ENCODE data around the gene GNAO1.

GNAO1 gene

GRCh38 chr16:56191156-56191815 lies at the start of gene GNAO1:
TSS of gene GNAO1 (plus strand) at chr16:56191489. CDS start at chr16:56192236, 747 bp downstream.
- H3K36me3 ChIP-seq (replicated peaks), result no peaks in the 10 kb centered on the region
- peaks cover 3% of the 10 kb centered on the region; the same call in 1 of the 2 replicates for H3K4me1 ChIP-seq
- no peaks in the 10 kb centered on the region for H3K9me3 ChIP-seq
- DNase-seq (ENCODE audit: low spot score in 2 of 2), result peak; percentile 71 to 80
- peak within 1 kb of the TSS; percentile 50 for H3K4me3 ChIP-seq
- H3K27me3 ChIP-seq (ENCODE audit: low read depth), result peaks cover 49% of the 10 kb centered on the region
- in situ Hi-C loops (cut with MboI; ENCODE audit: low sequenced_read_pairs), result no loop called here

GRCh38 chr16:56143666-56144065 lies 47.6 kb upstream of the GNAO1 start:
- in situ Hi-C loops (cut with MboI; ENCODE audit: low sequenced_read_pairs), result no loop called here
- no peak for DNase-seq (ENCODE audit: low spot score in 2 of 2)
- no peaks in the 10 kb centered on the region for H3K9me3 ChIP-seq

DNA sequence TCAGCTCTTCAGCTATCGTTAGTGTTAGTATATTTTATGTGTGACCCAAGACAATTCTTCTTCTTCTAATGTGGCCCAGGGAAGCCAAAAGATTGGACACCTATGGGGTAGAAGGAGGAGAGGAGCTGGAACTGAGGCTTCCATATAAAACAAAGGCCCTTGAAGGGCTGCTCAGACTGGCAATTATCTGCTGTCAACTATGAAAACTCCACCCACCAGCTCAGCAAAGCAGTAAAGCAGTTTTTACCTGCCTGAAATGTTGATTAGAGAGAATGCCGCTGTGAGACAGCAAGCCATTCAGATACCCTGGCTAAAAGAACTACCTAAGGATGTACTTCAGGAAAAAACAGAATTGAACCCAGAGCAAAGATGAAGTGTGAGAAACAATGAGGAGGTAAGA lies 45.9 kb upstream of the GNAO1 start:
- peaks cover 5% of the 10 kb centered on the region for H3K27me3 ChIP-seq (ENCODE audit: low read depth)
- H3K4me3 ChIP-seq, result no peak overlapping the region
- in situ Hi-C loops (cut with MboI; ENCODE audit: low sequenced_read_pairs), result no loop called here
- no peaks in the 10 kb centered on the region for H3K9me3 ChIP-seq
- no peak for DNase-seq (ENCODE audit: low spot score in 2 of 2)
- H3K36me3 ChIP-seq (replicated peaks), result no peaks in the 10 kb centered on the region
- H3K4me1 ChIP-seq, result no peaks in the 10 kb centered on the region

More at GRCh38 chr16:56143666-56144065, 47.6 kb upstream of the GNAO1 start:
- H3K36me3 ChIP-seq (replicated peaks), result no peaks in the 10 kb centered on the region
- H3K4me3 ChIP-seq, result no peak overlapping the region
- H3K27me3 ChIP-seq (ENCODE audit: low read depth), result peaks cover 5% of the 10 kb centered on the region
- no peaks in the 10 kb centered on the region for H3K4me1 ChIP-seq

GRCh38 chr16:56151621-56152020 lies 39.7 kb upstream of the GNAO1 start:
- DNase-seq (ENCODE audit: low spot score in 2 of 2), result no peak
- in situ Hi-C loops (cut with MboI; ENCODE audit: low sequenced_read_pairs), result no loop called here
- no peaks in the 10 kb centered on the region for H3K4me1 ChIP-seq
- no peaks in the 10 kb centered on the region for H3K9me3 ChIP-seq
- peaks cover under 1% of the 10 kb centered on the region; the same call in 1 of the 2 replicates for H3K27me3 ChIP-seq (ENCODE audit: low read depth)
- H3K36me3 ChIP-seq (replicated peaks), result no peaks in the 10 kb centered on the region
- H3K4me3 ChIP-seq, result no peak overlapping the region

DNA sequence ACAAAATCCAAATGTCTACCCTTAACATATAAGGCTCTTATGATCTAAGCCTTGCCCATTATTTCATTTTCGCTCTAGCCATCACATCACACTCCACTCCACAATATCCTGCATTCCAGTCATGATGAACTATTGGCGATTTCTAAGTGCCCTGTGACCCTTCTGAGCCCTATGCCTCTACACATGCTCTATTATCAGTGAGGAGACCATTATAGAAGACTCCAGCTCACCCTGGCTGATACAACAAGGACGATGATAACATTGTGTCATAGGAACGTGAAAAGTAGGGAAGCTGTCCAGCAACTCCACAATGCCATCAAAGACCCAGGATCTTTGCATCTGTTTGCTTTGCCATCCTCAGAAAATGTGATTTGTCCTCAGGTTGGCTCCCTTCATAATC lies 29.6 kb upstream of the GNAO1 start:
- Histone ChIP-seq H3K4me3 (no peak overlapping the region), H3K27me3 (ENCODE audit: low read depth) (no peaks in the 10 kb centered on the region), H3K9me3 (no peaks in the 10 kb centered on the region), H3K36me3 (replicated peaks) (no peaks in the 10 kb centered on the region), H3K4me1 (no peaks in the 10 kb centered on the region)
- in situ Hi-C loops (cut with MboI; ENCODE audit: low sequenced_read_pairs), result no loop called here
- no peak for DNase-seq (ENCODE audit: low spot score in 2 of 2)

DNA sequence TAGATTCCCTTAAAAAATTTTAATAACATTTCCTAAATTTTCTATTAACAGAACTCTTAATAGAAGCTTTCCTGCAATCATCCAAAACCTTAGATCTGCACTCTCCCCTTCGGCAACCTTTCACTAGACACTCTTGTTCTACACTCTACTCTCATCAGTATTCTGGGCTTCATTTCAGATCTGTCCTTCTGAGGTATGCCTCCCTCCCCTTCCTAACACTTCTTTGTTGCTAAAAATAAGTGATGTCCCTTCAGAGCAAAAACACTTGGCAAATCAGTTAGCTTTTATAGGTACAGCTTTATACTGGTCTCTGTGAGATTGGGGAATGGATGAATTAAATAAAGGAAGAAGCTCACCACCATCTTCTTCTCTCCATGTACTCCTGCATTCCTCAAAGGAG lies 28.2 kb upstream of the GNAO1 start:
- in situ Hi-C loops (cut with MboI; ENCODE audit: low sequenced_read_pairs), result no loop called here
- no peaks in the 10 kb centered on the region for H3K9me3 ChIP-seq
- no peaks in the 10 kb centered on the region for H3K36me3 ChIP-seq (replicated peaks)
- H3K27me3 ChIP-seq (ENCODE audit: low read depth), result no peaks in the 10 kb centered on the region
- no peak for DNase-seq (ENCODE audit: low spot score in 2 of 2)
- H3K4me3 ChIP-seq, result no peak overlapping the region
- no peaks in the 10 kb centered on the region for H3K4me1 ChIP-seq

- Histone ChIP-seq H3K4me3 (no peak overlapping the region), H3K36me3 (replicated peaks) (no peaks in the 10 kb centered on the region), H3K4me1 (no peaks in the 10 kb centered on the region), H3K9me3 (no peaks in the 10 kb centered on the region), H3K27me3 (ENCODE audit: low read depth) (no peaks in the 10 kb centered on the region)
- in situ Hi-C loops (cut with MboI; ENCODE audit: low sequenced_read_pairs), result no loop called here
- DNase-seq (ENCODE audit: low spot score in 2 of 2), result no peak
Observed at GRCh38 chr16:56163938-56164337, 27.4 kb upstream of the GNAO1 start.

GRCh38 chr16:56164636-56165035 lies 26.7 kb upstream of the GNAO1 start:
- no peaks in the 10 kb centered on the region for H3K9me3 ChIP-seq
- no peaks in the 10 kb centered on the region for H3K27me3 ChIP-seq (ENCODE audit: low read depth)
- in situ Hi-C loops (cut with MboI; ENCODE audit: low sequenced_read_pairs), result no loop called here
- no peak overlapping the region for H3K4me3 ChIP-seq
- no peak for DNase-seq (ENCODE audit: low spot score in 2 of 2)
- H3K36me3 ChIP-seq (replicated peaks), result no peaks in the 10 kb centered on the region
- no peaks in the 10 kb centered on the region for H3K4me1 ChIP-seq

- in situ Hi-C loops (cut with MboI; ENCODE audit: low sequenced_read_pairs), result no loop called here
- no peaks in the 10 kb centered on the region for H3K4me1 ChIP-seq
- no peaks in the 10 kb centered on the region for H3K36me3 ChIP-seq (replicated peaks)
- no peak for DNase-seq (ENCODE audit: low spot score in 2 of 2)
- peaks cover 3% of the 10 kb centered on the region; the same call in 1 of the 2 replicates for H3K27me3 ChIP-seq (ENCODE audit: low read depth)
- no peaks in the 10 kb centered on the region for H3K9me3 ChIP-seq
- no peak overlapping the region for H3K4me3 ChIP-seq
Observed at GRCh38 chr16:56174411-56174810, 16.9 kb upstream of the GNAO1 start.

DNA sequence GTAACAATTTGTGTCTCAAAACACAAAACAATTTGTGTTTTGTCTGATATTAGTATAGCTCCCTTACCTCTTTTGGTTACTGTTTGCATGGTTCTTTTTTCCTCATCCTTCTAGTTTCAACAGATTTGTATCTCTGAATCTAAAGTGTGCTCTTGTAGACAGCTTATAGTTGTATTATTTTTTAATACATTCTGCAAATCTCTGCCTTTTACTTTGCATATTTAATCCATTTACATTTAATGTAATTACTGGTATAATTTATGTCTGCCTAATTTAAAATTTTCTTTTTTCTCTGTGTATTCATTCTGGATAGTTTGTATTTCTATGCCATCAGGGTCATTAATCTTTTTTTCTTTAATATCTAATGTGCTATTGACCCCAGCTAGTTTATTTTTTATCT lies 9.9 kb upstream of the GNAO1 start:
- Histone ChIP-seq H3K27me3 (ENCODE audit: low read depth) (peaks cover 15% of the 10 kb centered on the region), H3K4me1 (no peaks in the 10 kb centered on the region), H3K36me3 (replicated peaks) (no peaks in the 10 kb centered on the region), H3K4me3 (no peak overlapping the region), H3K9me3 (no peaks in the 10 kb centered on the region)
- no peak for DNase-seq (ENCODE audit: low spot score in 2 of 2)
- in situ Hi-C loops (cut with MboI; ENCODE audit: low sequenced_read_pairs), result no loop called here

DNA sequence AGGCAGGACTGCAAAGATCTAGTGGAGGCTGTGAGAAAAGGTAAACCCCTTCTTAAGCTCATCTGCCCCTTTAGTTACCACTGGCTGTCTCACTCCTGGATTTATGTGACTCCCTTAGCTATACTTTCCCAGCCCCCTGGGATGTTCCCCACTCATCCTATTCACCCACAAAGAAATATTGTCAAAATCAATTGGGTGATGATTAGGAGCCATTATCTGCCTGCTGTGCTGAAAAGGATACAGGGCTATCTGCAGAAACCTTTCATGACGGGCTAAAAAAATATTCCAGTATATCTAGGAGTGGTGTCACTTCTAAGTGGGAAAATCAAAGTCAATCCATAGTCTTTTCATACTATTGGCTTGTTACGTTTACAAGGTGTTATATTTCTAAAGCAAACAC lies 8.0 kb upstream of the GNAO1 start:
- DNase-seq (ENCODE audit: low spot score in 2 of 2), result no peak
- in situ Hi-C loops (cut with MboI; ENCODE audit: low sequenced_read_pairs), result no loop called here
- Histone ChIP-seq H3K27me3 (ENCODE audit: low read depth) (peaks cover 33% of the 10 kb centered on the region), H3K4me1 (no peaks in the 10 kb centered on the region), H3K9me3 (no peaks in the 10 kb centered on the region), H3K4me3 (no peak overlapping the region), H3K36me3 (replicated peaks) (no peaks in the 10 kb centered on the region)

GRCh38 chr16:56190048-56190676 lies 1.1 kb upstream of the GNAO1 start:
- no peak for DNase-seq (ENCODE audit: low spot score in 2 of 2)
- peaks cover 52% of the 10 kb centered on the region for H3K27me3 ChIP-seq (ENCODE audit: low read depth)
- H3K4me1 ChIP-seq, result peaks cover 3% of the 10 kb centered on the region; the same call in 1 of the 2 replicates
- in situ Hi-C loops (cut with MboI; ENCODE audit: low sequenced_read_pairs), result no loop called here
- no peaks in the 10 kb centered on the region for H3K36me3 ChIP-seq (replicated peaks)
- peak overlapping the region; percentile 41 for H3K4me3 ChIP-seq
- no peaks in the 10 kb centered on the region for H3K9me3 ChIP-seq

DNA sequence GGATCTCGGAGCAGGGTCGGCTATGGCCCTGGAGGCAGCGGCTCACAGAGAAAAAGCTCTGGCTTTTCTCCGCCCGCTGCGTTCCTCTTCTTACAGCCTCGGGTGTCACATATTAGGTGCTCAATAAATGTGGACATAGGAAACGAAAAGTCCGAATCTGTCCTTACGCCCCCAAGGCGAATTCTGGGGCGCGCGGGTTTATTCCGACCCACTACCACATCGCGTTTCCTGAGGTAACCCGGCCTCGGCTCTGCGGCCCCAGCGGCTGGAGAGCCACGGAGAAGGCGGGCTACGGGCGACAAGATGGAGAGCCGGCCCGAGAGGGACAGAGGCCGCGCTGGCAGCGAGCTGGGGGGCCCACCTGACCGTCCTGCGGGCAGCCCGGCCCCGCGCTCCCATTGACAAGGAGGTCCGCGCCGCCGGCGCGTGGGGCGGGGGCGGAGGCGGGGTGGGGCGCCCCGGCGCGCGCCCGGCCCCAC lies 573 bp upstream of the GNAO1 start:
- H3K27me3 ChIP-seq (ENCODE audit: low read depth), result peaks cover 49% of the 10 kb centered on the region

DNA sequence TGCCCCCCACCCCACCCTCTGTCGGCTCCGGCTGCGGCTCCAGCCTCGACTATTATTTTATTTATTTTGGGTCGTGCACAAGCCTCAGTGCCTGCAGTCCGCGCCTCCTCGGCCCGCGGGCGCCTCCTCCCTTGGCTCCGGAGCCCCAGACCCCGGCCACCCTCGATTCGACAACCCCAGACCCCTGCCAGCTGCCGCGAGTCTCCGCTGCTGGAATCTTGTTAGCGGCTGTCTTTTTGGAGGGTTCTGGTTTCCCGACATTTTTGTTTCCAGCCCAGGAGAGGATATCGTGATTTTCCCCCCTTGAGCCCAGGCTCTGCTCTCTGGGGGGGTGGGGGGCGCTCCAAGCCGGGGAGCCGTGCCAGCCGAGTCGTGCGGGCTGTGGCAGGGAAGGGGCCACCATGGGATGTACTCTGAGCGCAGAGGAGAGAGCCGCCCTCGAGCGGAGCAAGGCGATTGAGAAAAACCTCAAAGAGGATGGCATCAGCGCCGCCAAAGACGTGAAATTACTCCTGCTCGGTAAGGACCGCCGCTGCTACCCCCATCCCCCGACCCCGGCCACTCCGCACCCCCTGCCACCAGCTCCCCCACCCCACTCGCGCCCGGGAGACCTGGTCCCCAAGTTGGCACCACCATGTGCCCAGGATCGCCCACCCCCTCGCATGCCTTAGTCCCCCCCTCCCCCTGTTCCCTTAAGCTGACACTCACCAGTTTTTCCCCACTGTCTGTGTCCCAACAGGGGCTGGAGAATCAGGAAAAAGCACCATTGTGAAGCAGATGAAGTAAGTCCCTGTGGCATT lies 746 bp downstream of the GNAO1 start:
- DNase-seq (ENCODE audit: low spot score in 2 of 2), result peak in 1 of 2 experiments; percentile 24
- peak overlapping the region; percentile 50 for H3K4me3 ChIP-seq
- H3K36me3 ChIP-seq (replicated peaks), result no peaks in the 10 kb centered on the region
- in situ Hi-C loops (cut with MboI; ENCODE audit: low sequenced_read_pairs), result no loop called here
- peaks cover 42% of the 10 kb centered on the region for H3K27me3 ChIP-seq (ENCODE audit: low read depth)
- peaks cover 3% of the 10 kb centered on the region; the same call in 1 of the 2 replicates for H3K4me1 ChIP-seq
- H3K9me3 ChIP-seq, result no peaks in the 10 kb centered on the region

More for the DNA sequence above, 573 bp upstream of the GNAO1 start:
- Histone ChIP-seq H3K4me1 (peaks cover 3% of the 10 kb centered on the region; the same call in 1 of the 2 replicates), H3K36me3 (replicated peaks) (no peaks in the 10 kb centered on the region), H3K4me3 (peak overlapping the region; percentile 41), H3K9me3 (no peaks in the 10 kb centered on the region)
- in situ Hi-C loops (cut with MboI; ENCODE audit: low sequenced_read_pairs), result no loop called here
- peak in 1 of 2 experiments; percentile 28 for DNase-seq (ENCODE audit: low spot score in 2 of 2)

Measured in HAP-1 (cell line).